A549 treated with AZD9567 at 1 μM for 4 hours (cell line): ENCODE data around the gene NLRC5. TPM values are rescaled to one million over a fixed set of nuclear protein-coding genes. Genes with fewer than 3 reads are reported as not detected.

Experiments
- total RNA-seq: library from RNA; stranded (reverse); fragments of 200-300 nt; extraction: Qiagen RNA extraction; gene quantifications from 5 replicates; pipeline ENCODE4 v1.2.3, GENCODE V29; 2022; ENCODE audit not compliant: insufficient read depth

NLRC5 gene
- 3.0 to 4.2 TPM (median 3.6 TPM) in 5 replicates for total RNA-seq

DNA sequence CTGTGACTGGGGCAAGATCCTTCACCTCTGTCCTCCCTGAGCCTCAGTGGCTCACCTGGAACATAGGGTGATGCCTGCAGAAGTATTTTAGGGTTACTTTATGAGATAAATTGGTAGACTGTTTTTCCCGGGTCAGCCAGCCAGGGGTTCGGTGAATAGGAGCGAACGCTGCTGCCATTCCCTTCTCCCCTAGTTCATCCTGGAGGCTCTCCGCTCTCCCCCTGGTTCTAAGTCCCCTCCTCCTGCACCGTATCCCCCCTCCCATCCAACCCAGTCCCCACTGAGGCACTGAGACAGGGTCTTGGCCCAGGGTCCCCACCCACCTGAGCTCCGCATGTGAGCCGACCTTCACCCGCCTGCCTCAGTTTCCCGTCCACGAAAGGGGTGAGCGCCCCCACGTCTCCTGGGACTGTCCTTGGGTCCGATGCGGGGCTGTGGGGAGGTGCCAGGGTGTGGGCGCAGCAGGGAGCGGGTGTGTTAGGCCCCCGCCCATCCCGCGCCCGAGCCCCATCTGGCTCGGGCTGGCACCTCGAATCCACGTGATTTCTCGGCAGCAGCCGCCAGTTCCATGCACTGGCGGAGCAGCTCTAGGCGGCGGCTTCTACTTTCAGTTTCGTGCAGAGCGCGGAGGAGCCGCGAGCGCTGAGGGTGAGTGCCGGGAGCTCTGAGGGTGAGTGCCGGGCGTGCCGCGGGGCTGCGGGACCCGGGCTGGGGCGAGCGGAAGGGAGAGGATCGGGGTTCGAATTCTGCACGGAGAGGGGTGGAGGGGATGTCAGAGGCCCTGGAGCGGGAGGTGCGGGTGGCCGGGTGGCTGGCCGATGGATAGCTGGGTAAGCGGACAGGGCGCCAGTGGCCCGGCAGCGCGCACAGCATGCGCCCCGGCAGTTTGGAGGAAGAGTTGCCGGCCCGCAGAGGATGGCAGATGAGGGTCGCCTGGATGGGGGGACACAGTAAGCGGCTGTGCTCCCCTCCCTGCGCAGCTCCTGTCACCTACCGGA, at the start of gene NLRC5:
NLRC5 (plus strand) TSS at position 610 of the 998 bp plus-strand sequence. CDS start 31,156 bp downstream, outside the sequence.

GRCh38 chr16:56961851-56962281, 27.5 kb upstream of the NLRC5 start, which contains the start of gene CETP:
CETP (plus strand) TSS chr16:56961950; CDS start chr16:56961980, 30 bp downstream.

GRCh38 chr16:57091975-57092785, 102.8 kb downstream of the NLRC5 start, which contains the start of gene CPNE2:
CPNE2 (plus strand) TSS chr16:57092583; CDS start chr16:57110743, 18,160 bp downstream.

Other genes starting within 250 kb of the NLRC5 start
- gene SLC12A3, start 124.3 kb upstream of the NLRC5 start, total RNA-seq: 0.03 TPM in 1 of 5 replicates, not detected in the others
- 94.5 to 123 TPM (median 97.4 TPM) in 5 replicates for gene HERPUD1, start 57.4 kb upstream of the NLRC5 start, total RNA-seq
- not detected in 5 replicates for gene CETP, start 27.6 kb upstream of the NLRC5 start, total RNA-seq
- 41.8 to 46.9 TPM (median 43.6 TPM) in 5 replicates for gene CPNE2, start 103.0 kb downstream of the NLRC5 start, total RNA-seq
- gene PSME3IP1, start 196.5 kb downstream of the NLRC5 start, total RNA-seq: 88.3 to 119 TPM (median 92.3 TPM) in 5 replicates
- 27.0 to 31.4 TPM (median 30.1 TPM) in 5 replicates for gene RSPRY1, start 196.8 kb downstream of the NLRC5 start, total RNA-seq